Measurements from ENCODE around the gene PAPPA.

Gene PAPPA

DNA sequence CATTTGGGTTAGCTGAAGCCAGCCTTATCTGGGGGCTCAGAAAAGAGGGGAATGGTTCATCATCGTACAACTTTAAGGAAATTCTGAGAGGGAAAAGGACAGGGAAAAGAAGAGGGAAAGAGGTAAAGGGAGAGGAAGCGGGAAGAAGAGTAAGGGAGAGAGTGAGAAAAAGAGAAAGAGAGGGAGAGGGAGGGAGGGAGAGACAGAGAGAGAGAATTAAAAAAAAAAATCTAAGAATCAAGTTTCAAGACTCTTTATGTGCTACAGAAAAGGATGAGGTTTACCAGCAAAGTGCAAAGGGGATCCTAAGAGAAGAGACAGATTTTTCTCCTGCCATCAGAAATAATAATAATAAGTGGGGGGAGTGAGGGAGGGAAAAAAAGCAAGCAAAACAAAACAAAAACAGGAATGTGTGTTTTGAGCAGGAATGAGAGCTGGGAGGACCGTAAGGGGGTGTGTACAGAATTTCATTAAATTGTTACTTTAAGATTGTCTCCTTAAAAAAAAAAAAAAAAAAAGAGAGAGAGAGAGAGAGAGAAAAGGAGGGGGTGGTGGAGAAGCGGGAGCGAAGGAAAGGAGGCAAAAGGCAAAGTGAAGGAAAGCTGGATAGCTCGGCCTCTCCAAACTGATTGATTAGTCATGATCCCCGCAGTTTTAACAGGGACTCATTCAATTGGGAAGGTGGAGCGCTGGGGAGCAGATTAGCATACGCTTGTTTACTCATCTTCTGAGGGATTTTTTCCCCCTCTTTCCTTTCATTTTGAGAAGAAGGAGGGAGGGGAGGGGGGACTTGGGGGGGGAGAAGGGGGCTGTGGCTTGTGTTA, 438 bp upstream of the PAPPA start:
- DNase-seq: no peak

DNA sequence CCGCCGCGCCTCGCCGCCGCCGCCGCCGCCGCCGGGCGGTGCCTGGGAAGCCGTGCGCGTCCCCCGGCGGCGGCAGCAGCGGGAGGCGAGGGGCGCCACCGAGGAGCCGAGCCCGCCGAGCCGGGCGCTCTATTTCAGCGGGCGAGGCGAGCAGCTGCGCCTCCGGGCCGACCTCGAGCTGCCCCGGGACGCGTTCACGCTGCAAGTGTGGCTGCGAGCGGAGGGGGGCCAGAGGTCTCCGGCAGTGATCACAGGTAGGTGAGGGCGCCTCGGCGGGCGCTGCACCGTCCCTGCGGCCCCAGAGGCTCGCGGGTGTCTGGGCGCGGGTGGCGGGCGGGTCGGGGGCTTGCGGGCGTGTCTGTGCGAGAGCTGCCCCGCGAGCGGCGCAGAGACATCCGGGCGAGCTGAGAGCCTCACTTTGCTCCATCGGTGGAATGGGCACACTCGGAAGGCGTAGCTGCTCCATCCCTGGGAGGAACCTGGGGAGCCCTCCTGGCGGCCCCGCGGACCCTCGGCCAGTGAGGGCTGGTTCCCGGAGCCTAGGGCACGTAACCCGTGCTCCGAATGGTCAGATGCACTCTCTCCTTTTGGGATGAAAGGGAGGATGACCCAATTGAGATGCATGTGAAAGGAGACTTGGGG, 864 bp downstream of the PAPPA start:
- DNase-seq: no peak

DNA sequence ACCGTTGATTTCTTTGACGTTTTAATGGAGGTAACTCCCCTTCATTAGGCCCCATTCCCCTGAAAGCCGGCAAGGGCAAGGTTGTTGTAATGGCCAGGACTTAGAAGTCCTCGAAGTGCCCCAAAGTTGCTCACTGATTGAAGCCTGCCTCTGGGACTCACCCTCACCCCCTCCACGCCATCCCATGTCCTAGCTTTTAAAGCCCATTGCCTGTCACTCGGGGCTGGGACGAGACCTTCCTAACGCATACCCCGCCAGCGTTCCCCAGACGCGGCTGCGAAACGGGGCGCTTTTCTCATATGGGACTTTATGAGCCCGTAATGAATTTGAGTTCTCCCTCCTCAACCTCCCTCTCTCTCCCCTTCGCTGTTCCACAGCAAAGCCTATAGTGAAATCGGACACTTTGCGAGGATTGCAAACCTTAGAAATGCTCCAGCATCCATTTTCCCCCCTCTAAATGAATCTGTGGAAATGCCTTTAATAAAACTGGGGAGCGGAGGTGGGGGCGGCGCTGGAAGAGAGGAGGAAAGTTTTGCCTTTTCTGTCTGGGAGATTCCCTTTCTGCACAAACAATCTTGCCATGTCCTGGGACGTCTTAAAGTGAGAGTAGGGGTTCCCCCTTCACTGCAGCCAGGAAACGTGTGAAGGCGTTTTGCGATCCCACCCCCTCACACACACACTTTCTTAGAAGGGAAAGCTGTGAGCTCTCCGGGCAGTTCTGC, 1.5 kb downstream of the PAPPA start:
- DNase-seq: no peak

DNA sequence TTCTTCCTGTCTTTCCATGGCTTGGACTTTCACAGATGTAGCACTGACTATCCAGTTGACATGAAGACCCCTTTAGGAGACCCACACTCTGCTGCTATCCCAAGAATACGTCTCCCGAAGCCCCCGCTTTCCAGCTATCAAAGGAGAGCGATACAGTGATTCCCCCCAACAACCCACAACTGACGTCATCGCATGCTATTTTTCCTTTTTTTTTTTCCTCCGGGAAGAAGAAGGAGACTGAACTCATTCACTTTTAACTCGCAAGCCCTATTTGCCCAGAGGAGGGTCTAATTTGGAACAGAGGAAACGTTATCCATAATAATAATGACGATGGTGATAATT, 2.1 kb downstream of the PAPPA start:
- no peak for DNase-seq

DNA sequence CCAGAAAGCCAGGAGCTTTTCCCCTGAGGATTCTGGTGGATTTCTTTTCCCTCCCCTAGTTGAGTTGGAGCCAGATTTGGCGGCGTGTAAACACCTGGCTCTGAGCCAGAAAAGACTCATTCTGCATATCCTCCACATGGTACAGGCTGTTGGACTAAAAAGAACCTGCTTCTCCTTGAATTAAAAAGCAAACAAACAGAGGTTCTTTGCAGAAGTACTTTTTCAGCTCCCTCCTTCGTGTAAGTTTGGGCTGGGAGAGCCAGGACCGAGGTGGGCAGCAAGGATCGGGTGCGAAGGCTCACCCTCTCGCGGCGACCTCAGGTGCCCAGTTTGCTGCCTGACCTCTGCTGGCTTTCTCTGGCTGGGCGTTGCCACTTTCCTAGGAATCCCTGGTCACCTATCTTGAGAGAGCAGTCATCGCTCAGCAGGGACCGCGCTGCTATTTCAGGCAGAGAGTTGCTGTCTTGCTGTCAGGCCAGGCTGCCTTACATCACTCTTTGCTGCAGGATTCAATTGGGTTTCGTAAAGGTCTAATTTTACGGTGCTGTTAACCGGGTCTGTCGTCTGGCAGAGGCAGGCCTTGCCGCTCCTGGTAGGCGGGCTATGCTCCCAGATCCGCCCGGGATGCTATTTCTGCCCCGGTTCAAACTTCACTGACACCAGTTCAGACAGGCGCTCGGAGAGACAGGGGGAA, 3.2 kb downstream of the PAPPA start:
- no peak for DNase-seq

DNA sequence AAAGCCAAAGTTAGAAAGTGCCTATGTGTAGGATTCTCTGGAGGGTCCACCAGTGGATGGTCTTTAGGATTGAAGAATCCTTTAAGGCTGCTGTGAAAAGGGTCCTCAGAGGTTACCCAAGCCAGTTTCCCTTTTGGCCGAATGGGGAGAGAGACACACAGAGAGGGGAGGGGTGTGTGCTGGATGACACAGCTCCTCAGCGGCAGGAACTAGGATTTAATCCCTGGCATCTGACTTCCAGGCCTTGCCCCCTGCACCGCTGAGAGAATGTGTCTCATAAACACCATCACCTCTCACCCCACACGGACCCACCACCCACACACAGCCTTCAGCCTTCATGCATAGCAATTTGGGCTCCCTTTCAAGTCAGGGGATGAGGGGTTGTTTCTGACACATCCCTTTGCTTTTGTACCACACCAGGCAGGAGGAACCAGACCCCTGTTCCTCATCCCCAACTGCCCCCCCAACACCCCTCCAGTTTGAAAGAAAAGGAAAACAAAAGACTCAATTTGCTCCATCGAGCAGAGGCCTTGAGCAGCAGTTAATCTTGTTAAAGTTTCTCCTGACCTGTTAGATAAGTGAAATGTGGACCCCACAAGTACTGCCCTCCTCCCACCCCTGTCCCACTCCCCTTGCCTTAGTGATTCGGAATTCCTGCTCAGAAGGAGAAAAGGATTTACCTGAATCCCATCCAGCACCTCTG, 4.0 kb downstream of the PAPPA start:
- no peak for DNase-seq

DNA sequence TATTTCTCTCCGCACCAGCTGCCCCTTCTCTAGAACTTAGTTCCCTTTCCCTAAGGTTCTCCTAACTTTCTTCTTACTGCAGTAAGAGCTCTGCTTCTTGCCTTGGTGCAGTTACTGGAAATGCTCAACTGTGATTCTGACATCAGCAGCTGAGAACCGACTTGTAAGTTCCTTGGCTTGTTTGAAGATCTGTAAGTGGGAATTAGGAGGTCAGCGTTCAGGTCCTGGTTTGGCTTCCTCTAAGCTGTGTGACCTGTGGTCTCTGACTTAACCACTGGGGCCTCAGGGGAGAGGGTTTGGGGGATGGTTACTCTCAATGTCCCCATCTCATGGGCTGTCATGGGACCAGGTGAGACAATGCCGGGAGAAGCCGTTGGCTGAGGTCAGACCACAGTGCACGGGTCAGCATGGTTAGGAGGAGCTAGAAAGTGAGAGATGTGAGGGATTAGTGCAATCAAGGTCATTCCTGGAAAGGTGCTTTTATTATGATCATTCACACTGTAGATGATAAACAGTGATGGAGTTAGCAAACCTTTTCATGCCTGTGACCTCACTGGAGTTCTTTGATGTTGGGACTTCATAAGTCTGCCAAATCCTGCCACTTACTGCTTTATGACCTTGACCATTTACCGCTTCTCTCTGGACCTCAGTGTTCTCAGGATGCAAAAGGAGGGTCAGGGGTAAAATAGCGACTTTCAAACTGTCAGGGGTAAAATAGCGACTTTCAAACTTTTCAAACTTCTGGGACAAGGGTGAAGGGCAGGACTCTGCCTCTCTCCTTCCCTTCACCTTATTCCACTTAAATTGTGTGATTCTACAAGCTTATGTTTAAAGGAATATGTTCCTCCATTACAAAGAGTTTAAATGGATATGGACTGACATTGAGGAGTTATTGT, 7.3 kb downstream of the PAPPA start:
- no peak for DNase-seq

DNA sequence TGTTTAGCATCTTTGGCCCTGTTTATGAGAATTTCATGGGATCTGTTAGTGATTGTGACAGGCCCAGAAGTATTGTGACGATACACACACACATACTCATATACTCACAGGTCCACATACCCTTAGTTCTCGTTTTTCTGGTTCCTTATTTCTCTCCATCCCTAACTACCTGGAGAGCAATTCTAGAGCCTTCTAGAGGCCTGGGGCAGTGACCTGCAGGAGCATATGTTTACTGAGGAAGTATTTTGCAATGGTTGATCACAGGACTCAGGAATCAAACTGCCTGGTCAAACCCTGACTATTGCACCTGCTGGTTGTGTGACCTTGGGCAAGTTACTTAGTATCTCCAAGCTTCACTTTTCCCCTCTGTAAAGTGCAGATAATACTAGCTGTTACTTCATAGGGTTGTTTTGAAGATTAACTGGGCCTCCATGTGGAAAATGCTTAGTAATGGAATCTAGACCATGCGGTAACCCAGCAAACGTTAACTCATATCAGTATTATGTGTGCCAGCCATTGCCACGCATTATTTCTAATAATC, 8.7 kb downstream of the PAPPA start:
- DNase-seq: no peak

DNA sequence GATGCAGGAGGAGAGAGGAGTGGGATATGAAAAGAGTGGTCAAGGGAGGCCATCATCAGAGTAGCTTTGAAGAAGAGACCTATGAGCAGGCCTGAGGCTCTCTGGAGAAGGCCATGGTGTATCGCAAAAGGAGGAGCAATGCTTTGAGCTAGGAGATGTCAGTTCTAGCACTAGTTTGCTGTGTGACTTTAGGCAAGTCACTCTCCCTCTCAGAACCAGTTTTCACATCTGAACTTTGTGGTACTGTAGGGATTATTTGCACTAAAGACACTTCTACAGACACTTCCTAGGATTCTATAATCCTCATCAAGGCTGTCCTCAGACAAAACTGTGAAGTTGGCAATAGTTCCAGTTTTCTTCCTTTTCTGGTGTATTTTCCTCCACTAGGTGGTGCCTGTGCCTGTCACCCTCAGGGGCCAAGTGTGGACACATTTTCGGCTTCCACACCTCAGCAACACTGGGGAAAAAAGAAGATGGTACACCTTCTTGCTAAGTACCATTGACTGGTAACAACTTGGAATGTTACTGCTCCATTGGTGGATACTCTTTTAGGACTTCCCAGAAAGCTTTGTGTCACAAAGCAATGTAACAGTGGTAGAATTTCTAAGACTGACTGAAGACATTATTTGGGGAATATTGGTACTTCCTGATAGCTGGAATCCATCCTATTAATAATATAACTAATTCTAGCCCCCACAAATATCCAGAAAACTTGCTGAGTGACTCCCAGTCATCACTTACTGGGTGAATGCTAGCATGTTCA, 9.9 kb downstream of the PAPPA start:
- peak in 1 of 2 experiments; percentile 39 for DNase-seq

DNA sequence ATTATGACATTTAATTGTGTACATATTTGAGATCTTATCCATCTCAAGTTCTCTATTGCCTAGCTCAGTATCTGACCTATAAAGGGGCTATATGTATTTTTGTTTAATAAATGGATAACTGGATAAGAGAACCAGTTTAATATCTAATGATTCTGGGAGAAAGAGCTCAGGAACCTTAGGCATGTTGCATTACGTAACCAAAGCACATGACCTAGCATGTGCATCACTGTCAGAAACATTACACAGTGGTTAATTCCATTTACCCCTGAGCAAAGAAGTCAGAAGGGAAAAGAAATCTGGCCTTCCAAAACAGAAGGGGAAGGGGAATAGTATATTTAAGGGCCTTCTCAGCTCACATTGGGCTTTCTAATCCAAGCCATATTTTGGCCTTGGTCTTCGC, 12.3 kb downstream of the PAPPA start:
- no peak for DNase-seq

DNA sequence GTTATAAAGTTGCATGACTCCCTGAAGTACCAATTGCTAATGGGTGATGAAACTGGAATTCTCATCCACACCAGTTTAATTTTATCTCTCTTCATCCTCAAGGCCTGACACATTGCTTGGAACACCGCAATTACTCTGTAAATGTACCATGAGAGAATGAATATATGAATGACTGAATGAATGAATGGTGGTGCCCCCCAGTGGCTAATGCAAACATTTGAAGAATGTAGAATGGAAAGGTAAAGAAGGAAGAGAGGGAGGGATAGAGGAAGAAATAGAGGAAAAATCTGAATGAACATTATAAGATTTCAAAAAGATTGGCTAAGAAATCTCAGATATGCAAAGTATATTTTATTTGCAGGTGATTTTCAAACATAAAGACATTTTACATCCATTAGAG, 13.1 kb downstream of the PAPPA start:
- DNase-seq: no peak

DNA sequence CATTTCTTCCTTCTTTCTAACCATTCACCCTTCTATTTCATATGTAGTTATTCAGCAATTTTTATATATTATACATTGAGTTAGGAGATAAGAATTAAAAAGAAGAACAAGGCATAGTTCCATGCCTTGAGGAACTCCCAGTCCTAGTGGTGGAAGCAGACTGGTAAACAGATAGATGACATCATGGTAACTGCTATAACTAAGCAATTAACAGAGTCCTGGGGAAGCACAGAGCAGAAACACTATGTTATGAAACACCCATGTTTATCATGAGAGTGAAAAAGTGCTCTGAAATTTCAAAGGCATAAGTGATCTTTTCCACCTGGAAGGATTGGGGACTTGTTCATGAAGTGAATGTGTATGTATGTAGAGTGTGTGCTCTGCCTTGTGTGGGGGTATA, 14.6 kb downstream of the PAPPA start:
- no peak for DNase-seq

DNA sequence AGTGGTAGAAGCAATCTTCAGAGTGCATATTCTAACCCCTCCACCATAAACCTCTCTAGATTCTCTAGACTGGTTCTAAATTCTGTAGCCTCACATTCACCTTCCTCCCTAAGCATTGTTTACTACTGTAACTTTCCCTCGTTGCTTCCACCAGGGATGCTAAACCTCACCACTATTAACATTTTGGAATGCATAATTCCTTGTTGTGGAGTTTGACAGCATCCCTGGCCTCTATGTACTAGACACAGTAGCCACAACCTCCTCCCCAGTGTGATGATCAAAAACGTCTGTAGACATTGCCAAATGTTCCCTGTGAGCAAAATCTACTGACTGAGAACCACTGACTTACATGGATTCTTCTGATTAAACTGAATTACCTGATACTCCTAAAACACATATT, 18.6 kb downstream of the PAPPA start:
- no peak for DNase-seq

DNA sequence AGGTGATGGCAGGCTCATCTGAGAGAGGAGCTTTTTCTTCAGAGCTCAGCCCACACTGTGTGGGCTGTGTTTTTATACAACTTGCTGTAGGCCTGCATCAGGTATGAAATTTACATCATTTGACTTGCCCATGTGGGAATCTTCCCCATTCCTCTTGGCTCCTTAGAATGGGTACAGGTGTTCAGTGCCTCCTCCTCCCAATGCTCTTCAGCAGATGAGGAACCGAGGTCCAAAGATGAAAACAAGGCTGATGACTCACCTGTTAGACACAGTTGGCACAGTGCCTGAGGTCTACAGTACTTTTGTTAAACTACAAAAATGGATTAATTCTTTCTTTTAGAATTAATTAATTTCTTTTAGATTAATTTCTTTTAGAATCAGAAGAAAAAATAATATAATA, 20.8 kb downstream of the PAPPA start:
- DNase-seq: no peak

DNA sequence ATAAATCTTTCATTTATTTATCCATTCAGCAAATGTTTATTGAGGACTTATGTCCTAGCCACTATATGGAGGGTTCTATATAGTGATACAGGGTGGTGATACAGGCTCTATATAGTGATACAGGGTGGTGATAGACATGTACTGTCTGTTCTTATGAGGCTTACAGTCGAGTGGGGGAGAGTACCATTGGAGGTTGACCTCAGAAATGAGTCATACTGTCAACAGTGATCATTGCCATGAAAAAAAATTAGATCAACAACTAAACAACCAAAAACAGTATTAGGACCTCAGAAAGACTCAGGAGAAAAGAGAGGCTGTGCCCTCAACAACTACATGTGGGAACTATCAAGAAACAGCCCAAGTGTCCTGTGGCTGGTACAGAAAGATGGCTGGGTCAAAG, 22.0 kb downstream of the PAPPA start:
- no peak for DNase-seq

DNA sequence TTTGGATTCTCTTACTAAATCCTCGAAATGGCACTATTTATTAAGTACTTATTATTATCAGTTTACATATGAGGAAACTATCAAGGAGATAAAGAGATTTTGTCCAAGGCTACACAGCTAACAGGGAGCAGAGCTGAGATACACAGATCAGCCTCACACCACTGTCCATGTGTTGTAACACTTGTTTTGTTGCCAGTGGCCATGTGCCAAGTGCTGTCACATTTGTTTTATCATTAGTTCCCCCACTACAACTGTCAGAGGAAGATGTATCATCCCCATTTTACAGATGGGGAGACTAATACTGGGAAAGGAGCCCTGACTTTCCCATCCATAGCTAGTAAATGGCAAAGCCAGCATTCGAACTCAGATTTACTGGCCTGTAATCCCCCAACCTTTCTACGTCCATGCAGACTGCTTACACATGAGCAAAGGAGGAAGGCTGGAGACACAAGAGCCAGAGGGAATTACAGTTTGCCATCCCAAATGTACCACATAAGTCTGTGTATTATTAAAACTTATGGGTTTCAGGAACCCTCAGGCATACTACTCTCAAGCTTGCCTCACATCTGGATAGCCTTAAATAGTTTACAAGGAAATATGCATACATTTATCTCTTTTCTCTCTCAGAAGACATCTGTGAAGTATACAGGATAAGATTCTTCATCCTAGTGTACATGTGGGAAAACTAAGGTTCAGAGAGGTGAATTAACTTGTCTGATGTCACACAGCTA, 25.1 kb downstream of the PAPPA start:
- DNase-seq: no peak

DNA sequence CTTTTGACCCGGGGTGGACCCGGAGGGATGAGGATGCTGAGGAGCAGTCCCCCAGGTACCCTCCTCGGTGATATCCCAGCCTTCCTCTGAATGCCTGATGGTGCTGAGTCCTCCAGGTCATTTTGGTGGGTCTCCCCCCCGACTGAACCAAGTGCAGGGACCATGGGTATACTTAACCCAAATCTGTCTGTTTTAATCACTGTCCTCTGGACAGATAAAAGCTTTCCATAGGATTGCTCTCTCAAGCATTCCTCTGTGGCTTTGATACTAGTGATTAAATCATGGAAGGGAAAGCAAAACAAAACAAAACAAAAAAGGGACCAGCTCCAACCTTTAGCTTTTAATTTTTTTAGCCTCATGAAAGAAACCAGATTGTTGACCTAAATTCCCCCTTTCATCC, 26.0 kb downstream of the PAPPA start:
- DNase-seq: no peak

DNA sequence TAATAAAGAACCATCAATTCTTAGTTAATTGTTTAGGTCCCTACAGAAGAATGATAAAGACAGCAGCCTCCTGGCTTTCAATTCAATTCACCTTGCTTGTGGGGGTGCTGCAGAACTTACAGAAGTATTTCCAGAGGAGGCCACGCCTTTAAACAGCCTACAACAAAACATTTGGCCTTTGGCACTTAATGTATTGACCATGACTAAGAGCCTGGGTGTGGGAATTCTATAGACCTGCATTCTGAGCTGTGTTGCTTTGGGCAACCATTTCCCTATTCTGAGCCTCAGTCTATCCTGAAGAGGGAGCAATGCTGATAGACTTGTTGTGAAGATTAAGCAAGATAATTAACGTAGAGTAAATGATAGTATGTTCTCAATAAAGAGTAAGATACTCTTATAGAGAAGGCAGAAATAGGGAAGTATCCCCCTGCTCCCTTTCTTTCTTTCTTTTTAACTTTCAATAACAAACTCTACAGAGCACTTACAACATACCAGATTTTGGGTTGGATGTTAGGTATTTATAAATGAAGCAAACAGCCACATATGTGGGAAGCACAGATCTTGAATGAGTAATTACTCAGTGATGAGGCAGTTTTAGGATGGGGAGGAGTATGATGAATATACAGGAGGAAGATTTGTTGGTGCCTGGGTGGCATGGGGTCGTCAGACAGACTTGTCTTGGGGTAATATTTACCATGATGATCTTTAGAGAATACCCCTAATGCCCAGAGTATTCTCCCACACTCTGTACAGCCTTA, 28.4 kb downstream of the PAPPA start:
- DNase-seq: no peak

DNA sequence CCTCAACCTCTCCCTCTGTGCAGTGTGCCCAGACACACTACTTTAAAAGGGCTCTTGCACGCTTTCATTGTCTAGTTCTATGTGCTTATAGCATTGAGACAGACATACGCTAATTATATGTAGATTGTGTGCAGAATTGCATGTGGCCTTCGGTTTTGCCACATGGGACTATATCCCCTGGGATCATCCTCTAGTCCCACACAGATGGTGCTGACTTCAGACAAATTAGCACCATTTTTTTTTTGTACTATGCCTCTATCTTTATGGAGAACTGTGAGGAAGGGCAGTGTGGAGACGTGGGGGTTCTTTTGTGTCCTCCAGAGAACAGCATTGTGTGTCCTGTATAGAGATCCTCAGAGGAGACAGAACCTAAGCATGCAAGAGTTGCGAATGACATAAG, 29.3 kb downstream of the PAPPA start:
- DNase-seq: no peak
